ENCODE data around the gene SPAG16.

SPAG16 gene

GRCh38 chr2:213284105-213285090 is at the start of gene SPAG16:
Gene SPAG16, plus strand, starts transcription at chr2:213284464.
- DNase-seq = peak; percentile 93 to 95 (median 94)

- DNase-seq = no peak
Measured at GRCh38 chr2:213234641-213235040, 49.6 kb upstream of the SPAG16 start.

- no peak for DNase-seq
Measured at GRCh38 chr2:213235741-213236140, 48.5 kb upstream of the SPAG16 start.

GRCh38 chr2:213237251-213237650 is 47.0 kb upstream of the SPAG16 start:
- no peak for DNase-seq

- DNase-seq = no peak
Measured at GRCh38 chr2:213237787-213238186, 46.5 kb upstream of the SPAG16 start.

- no peak for DNase-seq
Measured at GRCh38 chr2:213238753-213239495, 45.3 kb upstream of the SPAG16 start.

- DNase-seq = no peak
Measured at GRCh38 chr2:213241817-213242216, 42.4 kb upstream of the SPAG16 start.

GRCh38 chr2:213242653-213243052 is 41.6 kb upstream of the SPAG16 start:
- no peak for DNase-seq

- DNase-seq = no peak
Measured at GRCh38 chr2:213243189-213244044, 40.8 kb upstream of the SPAG16 start.

GRCh38 chr2:213246497-213247281 is 37.6 kb upstream of the SPAG16 start:
- DNase-seq = peak; percentile 35 to 60 (median 42)

- no peak for DNase-seq
Measured at GRCh38 chr2:213247566-213247965, 36.7 kb upstream of the SPAG16 start.

GRCh38 chr2:213248637-213249036 is 35.6 kb upstream of the SPAG16 start:
- DNase-seq = no peak

GRCh38 chr2:213249502-213249901 is 34.8 kb upstream of the SPAG16 start:
- no peak for DNase-seq

GRCh38 chr2:213251618-213252017 is 32.6 kb upstream of the SPAG16 start:
- DNase-seq = no peak

GRCh38 chr2:213252206-213252605 is 32.1 kb upstream of the SPAG16 start:
- DNase-seq = no peak

GRCh38 chr2:213253162-213253561 is 31.1 kb upstream of the SPAG16 start:
- no peak for DNase-seq

- DNase-seq = no peak
Measured at GRCh38 chr2:213259266-213259665, 25.0 kb upstream of the SPAG16 start.

- no peak for DNase-seq
Measured at GRCh38 chr2:213261237-213261636, 23.0 kb upstream of the SPAG16 start.

- DNase-seq = no peak
Measured at GRCh38 chr2:213261715-213262114, 22.5 kb upstream of the SPAG16 start.

- no peak for DNase-seq
Measured at GRCh38 chr2:213265679-213266078, 18.6 kb upstream of the SPAG16 start.

- no peak for DNase-seq
Measured at GRCh38 chr2:213266421-213266820, 17.8 kb upstream of the SPAG16 start.

- no peak for DNase-seq
Measured at GRCh38 chr2:213271947-213272346, 12.3 kb upstream of the SPAG16 start.

Measured in activated CD4-positive, CD25-positive, alpha-beta regulatory T cell (primary cell).